ENCODE measurements around the gene PARG.
"Not testable (repeated sequence)": the region's sequence is repeated elsewhere in the genome, so short reads cannot be mapped to it uniquely, and the experiment has no call there.

PARG gene

GRCh38 chr10:49871462-49871861, 70.4 kb downstream of the PARG start:
- not testable (repeated sequence) for DNase-seq (ENCODE audit: low read depth in 1 of 2, low spot score in 1 of 2); H3K27ac ChIP-seq (replicated peaks)

GRCh38 chr10:49859933-49860332, 81.9 kb downstream of the PARG start:
- not testable (repeated sequence) for DNase-seq (ENCODE audit: low read depth in 1 of 2, low spot score in 1 of 2); H3K27me3 ChIP-seq (ENCODE audit: insufficient read depth, poor library complexity, severe bottlenecking); H3K4me3 ChIP-seq (replicated peaks; ENCODE audit: insufficient read depth, low read length); H3K27ac ChIP-seq (replicated peaks)

More at GRCh38 chr10:49871462-49871861, 70.4 kb downstream of the PARG start:
- not testable (repeated sequence) for H3K4me3 ChIP-seq (replicated peaks; ENCODE audit: insufficient read depth, low read length); H3K27me3 ChIP-seq (ENCODE audit: insufficient read depth, poor library complexity, severe bottlenecking)

GRCh38 chr10:49858697-49859382, 83.0 kb downstream of the PARG start:
- H3K4me3 ChIP-seq (replicated peaks; ENCODE audit: insufficient read depth, low read length); DNase-seq (ENCODE audit: low read depth in 1 of 2, low spot score in 1 of 2); H3K27me3 ChIP-seq (ENCODE audit: insufficient read depth, poor library complexity, severe bottlenecking); H3K27ac ChIP-seq (replicated peaks): not testable (repeated sequence)

- H3K27me3 ChIP-seq (ENCODE audit: insufficient read depth, poor library complexity, severe bottlenecking); H3K4me3 ChIP-seq (replicated peaks; ENCODE audit: insufficient read depth, low read length); DNase-seq (ENCODE audit: low read depth in 1 of 2, low spot score in 1 of 2); H3K27ac ChIP-seq (replicated peaks): not testable (repeated sequence)
Measured at GRCh38 chr10:49849520-49849919, 92.3 kb downstream of the PARG start.

- no peak overlapping the region for H3K27ac ChIP-seq (replicated peaks)
- DNase-seq (ENCODE audit: low read depth in 1 of 2, low spot score in 1 of 2) = no peak
- H3K4me3 ChIP-seq (replicated peaks; ENCODE audit: insufficient read depth, low read length) = no peak overlapping the region
- TF ChIP-seq CTCF (IDR thresholded peaks at IDR 0.05; ENCODE audit: insufficient read depth, low read length) (no peak), GABPA (IDR thresholded peaks at IDR 0.05; ENCODE audit: low read depth) (no peak), REST (IDR thresholded peaks at IDR 0.05; ENCODE audit: insufficient replicate concordance, low read depth) (no peak), POLR2AphosphoS5 (IDR thresholded peaks at IDR 0.05; ENCODE audit: low read depth) (no peak), SPI1 (IDR thresholded peaks at IDR 0.05; ENCODE audit: borderline replicate concordance, low read depth) (no peak)
- no peaks in the 10 kb centered on the region for H3K27me3 ChIP-seq (ENCODE audit: insufficient read depth, poor library complexity, severe bottlenecking)
Measured at GRCh38 chr10:49844775-49845595, 96.8 kb downstream of the PARG start.

- DNase-seq (ENCODE audit: low read depth in 1 of 2, low spot score in 1 of 2); H3K27me3 ChIP-seq (ENCODE audit: insufficient read depth, poor library complexity, severe bottlenecking); H3K4me3 ChIP-seq (replicated peaks; ENCODE audit: insufficient read depth, low read length); H3K27ac ChIP-seq (replicated peaks): not testable (repeated sequence)
Measured at GRCh38 chr10:49842333-49842628, 99.5 kb downstream of the PARG start.

- H3K4me3 ChIP-seq (replicated peaks; ENCODE audit: insufficient read depth, low read length) = no peak overlapping the region
- H3K27ac ChIP-seq (replicated peaks) = no peak overlapping the region
- no peak for TF ChIP-seq REST (IDR thresholded peaks at IDR 0.05; ENCODE audit: insufficient replicate concordance, low read depth)
- no peak for TF ChIP-seq SPI1 (IDR thresholded peaks at IDR 0.05; ENCODE audit: borderline replicate concordance, low read depth)
- no peak for TF ChIP-seq GABPA (IDR thresholded peaks at IDR 0.05; ENCODE audit: low read depth)
- TF ChIP-seq POLR2AphosphoS5 (IDR thresholded peaks at IDR 0.05; ENCODE audit: low read depth) = no peak
- TF ChIP-seq CTCF (IDR thresholded peaks at IDR 0.05; ENCODE audit: insufficient read depth, low read length) = no peak
- no peaks in the 10 kb centered on the region for H3K27me3 ChIP-seq (ENCODE audit: insufficient read depth, poor library complexity, severe bottlenecking)
- no peak for DNase-seq (ENCODE audit: low read depth in 1 of 2, low spot score in 1 of 2)
Measured at GRCh38 chr10:49841615-49842332, 100.1 kb downstream of the PARG start.

All from HL-60 (cell line).